Calu3 (cell line): ENCODE measurements around the gene TGFA. TPM values are rescaled to one million over a fixed set of nuclear protein-coding genes. Genes with fewer than 3 reads are reported as not detected.
A peak's percentile ranks its signal among the peaks of the same experiment; 100 is the strongest.

Source experiments
- BruUV-seq: library from RNA; stranded (reverse); fragments of 400-500 nt; replicated peaks from 2 replicates; lab custom pipeline; 2021; lab: Mats Ljungman, UMichigan
- CTCF ChIA-PET: fragments of 300-600 bp; sonication (Branson Sonifier 250); formaldehyde crosslinking; loops from one replicate; lab custom pipeline; 2022; ENCODE audit warnings: antibody characterized with exemption; lab: Charles Lee
- DNase-seq: peaks from one replicate; pipeline ENCODE4 v3.0.0; 2022
- H3K27ac Mint-ChIP-seq: one replicate; pipeline ENCODE4 v1.8.0; 2022; ENCODE audit warnings: mixed read lengths; ENCODE audit not compliant: unreplicated experiment
- H3K27me3 Mint-ChIP-seq: one replicate; pipeline ENCODE4 v1.8.0; 2022; ENCODE audit warnings: mixed read lengths; ENCODE audit not compliant: unreplicated experiment
- H3K36me3 Mint-ChIP-seq: one replicate; pipeline ENCODE4 v1.8.0; 2022; ENCODE audit warnings: mild to moderate bottlenecking, moderate library complexity, mixed read lengths; ENCODE audit not compliant: insufficient read depth, unreplicated experiment
- H3K4me1 Mint-ChIP-seq: one replicate; pipeline ENCODE4 v1.8.0; 2022; ENCODE audit warnings: mild to moderate bottlenecking, low read depth, mixed read lengths; ENCODE audit not compliant: unreplicated experiment
- H3K4me3 Mint-ChIP-seq: one replicate; pipeline ENCODE4 v1.8.0; 2022; ENCODE audit warnings: mild to moderate bottlenecking, low read depth, moderate library complexity, mixed read lengths; ENCODE audit not compliant: unreplicated experiment
- H3K9me3 Mint-ChIP-seq: one replicate; pipeline ENCODE4 v1.8.0; 2022; ENCODE audit warnings: low read depth, mixed read lengths; ENCODE audit not compliant: unreplicated experiment
- CTCF ChIP-seq: fragments of 200-600 bp; IDR thresholded peaks from one replicate; pipeline ENCODE4 v1.8.0; 2022; ENCODE audit warnings: antibody characterized with exemption; ENCODE audit not compliant: unreplicated experiment
- intact Hi-C: fragments of 100-400 bp; cut with micrococcal nuclease; formaldehyde crosslinking; loops from one replicate; pipeline ENCODE4 v1.10.0; 2022; ENCODE audit not compliant: unreplicated experiment
- total RNA-seq: library from RNA; stranded (reverse); gene quantifications from 2 replicates; pipeline ENCODE4 v1.2.3, GENCODE V29; 2022

The TGFA gene
- total RNA-seq, 1 experiment from 2014 or later = 80.0 TPM

- no peak for DNase-seq
- Mint-ChIP-seq H3K36me3 (peaks cover 31% of the 10 kb centered on the region), H3K27me3 (no peaks in the 10 kb centered on the region), H3K4me1 (peaks cover 45% of the 10 kb centered on the region), H3K9me3 (no peaks in the 10 kb centered on the region), H3K27ac (peak overlapping the region; percentile 28), H3K4me3 (no peak overlapping the region)
- intact Hi-C loops = no loop called here
- CTCF ChIA-PET = no interaction called here
- BruUV-seq = no TSS peak
- TF ChIP-seq CTCF = no peak
Measured at GRCh38 chr2:70518557-70518956, 35.1 kb downstream of the TGFA start.

- no peak for DNase-seq
- intact Hi-C loops = no loop called here
- no TSS peak for BruUV-seq
- no peaks in the 10 kb centered on the region for H3K27me3 Mint-ChIP-seq
- CTCF ChIA-PET = no interaction called here
- H3K27ac Mint-ChIP-seq = no peak overlapping the region
- no peak overlapping the region for H3K4me3 Mint-ChIP-seq
- H3K4me1 Mint-ChIP-seq = peaks cover 46% of the 10 kb centered on the region
- no peak for TF ChIP-seq CTCF
- peaks cover 37% of the 10 kb centered on the region for H3K36me3 Mint-ChIP-seq
- H3K9me3 Mint-ChIP-seq = no peaks in the 10 kb centered on the region
Measured at GRCh38 chr2:70517804-70518203, 35.8 kb downstream of the TGFA start.

GRCh38 chr2:70516596-70516995, 37.0 kb downstream of the TGFA start:
- peaks cover 45% of the 10 kb centered on the region for H3K36me3 Mint-ChIP-seq
- TF ChIP-seq CTCF = no peak
- H3K27ac Mint-ChIP-seq = no peak overlapping the region
- no peak for DNase-seq
- H3K4me3 Mint-ChIP-seq = no peak overlapping the region
- intact Hi-C loops = no loop called here
- BruUV-seq = no TSS peak
- CTCF ChIA-PET = no interaction called here
- H3K4me1 Mint-ChIP-seq = peaks cover 58% of the 10 kb centered on the region
- no peaks in the 10 kb centered on the region for H3K9me3 Mint-ChIP-seq
- H3K27me3 Mint-ChIP-seq = no peaks in the 10 kb centered on the region

- no TSS peak for BruUV-seq
- no peak overlapping the region for H3K27ac Mint-ChIP-seq
- H3K36me3 Mint-ChIP-seq = peaks cover 47% of the 10 kb centered on the region
- intact Hi-C loops = no loop called here
- peaks cover 59% of the 10 kb centered on the region for H3K4me1 Mint-ChIP-seq
- TF ChIP-seq CTCF = no peak
- DNase-seq = no peak
- H3K4me3 Mint-ChIP-seq = no peak overlapping the region
- no peaks in the 10 kb centered on the region for H3K9me3 Mint-ChIP-seq
- CTCF ChIA-PET = no interaction called here
- no peaks in the 10 kb centered on the region for H3K27me3 Mint-ChIP-seq
Measured at GRCh38 chr2:70515938-70516337, 37.7 kb downstream of the TGFA start.
